PC-9 (cell line): ENCODE measurements around the gene AKR1C3. TPM values are rescaled to one million over a fixed set of nuclear protein-coding genes. Genes with fewer than 3 reads are reported as not detected.
A peak's percentile ranks its signal among the peaks of the same experiment; 100 is the strongest.

Experiments
- BruUV-seq: library from RNA; stranded (reverse); fragments of 400-500 nt; replicated peaks from 2 replicates; lab custom pipeline; 2021; lab: Mats Ljungman, UMichigan
- CTCF ChIA-PET: fragments of 300-600 bp; sonication (Branson Sonifier 250); formaldehyde crosslinking; loops from one replicate; lab custom pipeline; 2022; ENCODE audit warnings: antibody characterized with exemption; lab: Charles Lee
- POLR2A ChIA-PET: fragments of 300-600 bp; sonication (Branson Sonifier 250); formaldehyde crosslinking; loops from one replicate; lab custom pipeline; 2022; ENCODE audit warnings: antibody characterized with exemption; ENCODE audit not compliant: unreplicated experiment; lab: Charles Lee
- DNase-seq, 2 experiments: peaks; one replicate each; pipeline versions ENCODE4 v3.0.0 to v3.0.0-alpha.2; 2015 to 2022; ENCODE audit warnings: mixed read lengths in 1 of 2
- H2AFZ ChIP-seq: fragments of 200-600 bp; sonication (generic); 2 replicates; pipeline ENCODE4 v1.8.1; 2017; ENCODE audit warnings: antibody characterized with exemption
- H3F3A ChIP-seq: fragments of 200-600 bp; sonication (generic); 2 replicates; pipeline ENCODE4 v1.8.1; 2017; ENCODE audit warnings: antibody characterized with exemption, mild to moderate bottlenecking, low read depth; ENCODE audit not compliant: insufficient read depth
- H3K27ac ChIP-seq: fragments of 200-600 bp; sonication (generic); 2 replicates; pipeline ENCODE4 v1.6.1; 2016; ENCODE audit warnings: mixed run types
- H3K27me3 ChIP-seq: fragments of 200-600 bp; sonication (generic); 2 replicates; pipeline ENCODE4 v1.6.1; 2016; ENCODE audit warnings: low read depth, mixed run types; ENCODE audit not compliant: insufficient read depth
- H3K36me3 ChIP-seq: fragments of 200-600 bp; sonication (generic); 2 replicates; pipeline ENCODE4 v1.6.1; 2016; ENCODE audit warnings: low read depth, mixed run types
- H3K4me1 ChIP-seq: fragments of 200-600 bp; sonication (generic); replicated peaks from 2 replicates; pipeline ENCODE4 v1.6.1; 2016; ENCODE audit warnings: mixed run types; ENCODE audit not compliant: insufficient read depth
- H3K4me2 ChIP-seq: fragments of 200-600 bp; sonication (generic); 2 replicates; pipeline ENCODE4 v1.6.1; 2017; ENCODE audit warnings: mixed run types
- H3K4me3 ChIP-seq: fragments of 200-600 bp; sonication (generic); 2 replicates; pipeline ENCODE4 v1.6.1; 2016; ENCODE audit warnings: mixed run types
- H3K79me2 ChIP-seq: fragments of 200-600 bp; sonication (generic); 2 replicates; pipeline ENCODE4 v1.6.1; 2017; ENCODE audit warnings: low read depth, mixed run types
- H3K9me2 ChIP-seq: fragments of 200-600 bp; sonication (generic); 2 replicates; pipeline ENCODE4 v1.8.1; 2017; ENCODE audit warnings: mild to moderate bottlenecking; ENCODE audit not compliant: insufficient read depth
- H3K9me3 ChIP-seq: fragments of 200-600 bp; sonication (generic); 2 replicates; pipeline ENCODE4 v1.8.1; 2016; ENCODE audit warnings: low read depth; ENCODE audit not compliant: insufficient read depth
- H4K20me1 ChIP-seq: fragments of 200-600 bp; sonication (generic); 2 replicates; pipeline ENCODE4 v1.8.1; 2017; ENCODE audit not compliant: insufficient read depth
- EZH2 ChIP-seq: fragments of 200-600 bp; sonication (generic); IDR thresholded peaks from 2 replicates; pipeline ENCODE4 v1.8.0; 2017; ENCODE audit warnings: antibody characterized with exemption, low read depth
- intact Hi-C: fragments of 100-400 bp; cut with micrococcal nuclease; formaldehyde crosslinking; loops from one replicate; pipeline ENCODE4 v1.10.0; 2022; ENCODE audit not compliant: unreplicated experiment
- total RNA-seq: library from RNA; stranded (reverse); gene quantifications from 2 replicates; pipeline ENCODE4 v1.2.3, GENCODE V29; 2021
- TF ChIP-seq, protein P1 (sequence below): fragments of 200-600 bp; sonication (generic); conservative IDR thresholded peaks from 2 replicates; pipeline ENCODE4 v1.6.1; 2017; ENCODE audit warnings: mixed run types, antibody characterized with exemption, mild to moderate bottlenecking, moderate library complexity

AKR1C3 gene
- total RNA-seq, 1 experiment from 2014 or later, result 1,870 TPM

DNA sequence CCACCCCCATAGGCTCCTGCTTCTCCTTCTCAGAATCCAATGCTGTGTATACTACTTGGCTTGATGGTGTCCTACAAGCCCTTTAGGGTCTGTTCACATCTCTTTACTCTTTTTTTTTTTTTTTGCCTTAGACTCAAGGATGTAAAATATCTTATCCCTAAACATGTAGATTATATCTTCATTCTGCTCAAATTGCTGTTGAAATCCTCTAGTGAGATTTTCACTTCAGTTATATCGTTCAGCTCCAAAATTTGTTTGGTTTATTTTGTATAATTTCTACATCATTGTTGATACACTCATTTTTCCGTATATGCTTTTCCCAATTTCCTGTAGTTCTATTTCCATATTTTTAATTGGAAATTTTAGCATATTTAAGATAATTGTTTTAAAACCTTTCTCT lies 1.8 kb upstream of the AKR1C3 start:
- no peak for TF ChIP-seq EZH2
- TF ChIP-seq, protein P1, sequence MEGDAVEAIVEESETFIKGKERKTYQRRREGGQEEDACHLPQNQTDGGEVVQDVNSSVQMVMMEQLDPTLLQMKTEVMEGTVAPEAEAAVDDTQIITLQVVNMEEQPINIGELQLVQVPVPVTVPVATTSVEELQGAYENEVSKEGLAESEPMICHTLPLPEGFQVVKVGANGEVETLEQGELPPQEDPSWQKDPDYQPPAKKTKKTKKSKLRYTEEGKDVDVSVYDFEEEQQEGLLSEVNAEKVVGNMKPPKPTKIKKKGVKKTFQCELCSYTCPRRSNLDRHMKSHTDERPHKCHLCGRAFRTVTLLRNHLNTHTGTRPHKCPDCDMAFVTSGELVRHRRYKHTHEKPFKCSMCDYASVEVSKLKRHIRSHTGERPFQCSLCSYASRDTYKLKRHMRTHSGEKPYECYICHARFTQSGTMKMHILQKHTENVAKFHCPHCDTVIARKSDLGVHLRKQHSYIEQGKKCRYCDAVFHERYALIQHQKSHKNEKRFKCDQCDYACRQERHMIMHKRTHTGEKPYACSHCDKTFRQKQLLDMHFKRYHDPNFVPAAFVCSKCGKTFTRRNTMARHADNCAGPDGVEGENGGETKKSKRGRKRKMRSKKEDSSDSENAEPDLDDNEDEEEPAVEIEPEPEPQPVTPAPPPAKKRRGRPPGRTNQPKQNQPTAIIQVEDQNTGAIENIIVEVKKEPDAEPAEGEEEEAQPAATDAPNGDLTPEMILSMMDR, result no peak
- H3F3A ChIP-seq, result peaks cover 18% of the 10 kb centered on the region
- H4K20me1 ChIP-seq, result no peaks in the 10 kb centered on the region
- intact Hi-C loops, result no loop called here
- peaks cover 13% of the 10 kb centered on the region; the same call in 1 of the 2 replicates for H3K4me1 ChIP-seq
- no peaks in the 10 kb centered on the region for H3K27me3 ChIP-seq
- no TSS peak for BruUV-seq
- no peak overlapping the region for H3K4me3 ChIP-seq
- no peak overlapping the region for H2AFZ ChIP-seq
- peaks cover 8% of the 10 kb centered on the region; the same call in 1 of the 2 replicates for H3K9me3 ChIP-seq
- no peak overlapping the region for H3K4me2 ChIP-seq
- H3K9me2 ChIP-seq, result no peaks in the 10 kb centered on the region
- no peak for DNase-seq
- H3K36me3 ChIP-seq, result peaks cover 38% of the 10 kb centered on the region
- POLR2A ChIA-PET, result no interaction called here
- peaks cover 38% of the 10 kb centered on the region for H3K79me2 ChIP-seq
- CTCF ChIA-PET, result interaction anchor here (1.0 kb wide), 1 partner anchor 244 kb away, joined by 3 read pairs; no protein-coding TSS in a partner anchor
- H3K27ac ChIP-seq, result no peak overlapping the region

DNA sequence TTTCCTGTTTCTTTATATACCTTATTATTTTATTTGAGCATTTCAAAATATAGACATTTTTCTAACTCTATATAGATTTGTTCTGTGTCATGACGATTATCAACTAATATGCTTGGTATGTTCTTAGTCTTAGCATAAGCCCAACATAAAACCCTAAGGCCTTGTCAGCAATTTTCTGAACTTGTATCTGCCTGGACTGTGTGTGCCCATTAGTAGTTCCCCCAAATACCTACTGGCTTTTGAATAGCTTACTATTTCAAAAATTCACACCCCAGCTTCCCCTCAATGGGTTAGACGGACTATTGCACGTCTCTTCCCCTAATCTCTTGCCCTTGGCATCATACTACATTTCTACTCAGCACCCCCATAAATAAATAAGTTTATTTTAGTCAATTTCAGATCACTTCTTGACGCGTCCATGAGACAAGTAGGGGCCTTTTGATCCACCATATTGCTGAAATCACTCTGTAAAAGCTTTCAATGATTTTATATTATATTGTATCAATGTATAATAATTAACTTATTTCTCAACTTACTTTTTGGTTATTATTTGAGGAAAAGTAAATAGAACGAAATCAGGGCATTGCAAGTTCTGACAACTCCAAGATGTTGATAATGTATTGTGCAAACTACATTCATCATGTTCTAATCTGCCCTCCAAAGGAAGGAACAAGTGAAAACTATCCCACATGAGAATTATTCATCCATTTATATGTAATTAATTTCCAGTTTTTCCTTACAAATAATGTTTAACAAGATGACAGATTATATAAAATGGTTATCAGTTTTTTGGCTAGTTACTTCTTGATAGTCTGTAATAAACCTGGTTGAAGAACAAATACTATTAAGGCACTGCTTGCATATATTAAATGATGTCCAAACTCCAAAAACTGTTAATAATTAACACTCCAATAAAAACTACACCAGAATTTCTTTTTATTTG lies 1.1 kb upstream of the AKR1C3 start:
- CTCF ChIA-PET, result interaction anchor here (0.5 kb wide), 1 partner anchor 501 kb away, joined by 5 read pairs; no protein-coding TSS in a partner anchor
- Histone ChIP-seq H3K4me1 (peaks cover 20% of the 10 kb centered on the region), H3K4me2 (peak overlapping the region; percentile 74), H3K36me3 (peaks cover 40% of the 10 kb centered on the region), H3K9me2 (no peaks in the 10 kb centered on the region), H2AFZ (no peak overlapping the region), H3K79me2 (peaks cover 45% of the 10 kb centered on the region), H3K27me3 (no peaks in the 10 kb centered on the region), H3K4me3 (peak overlapping the region; percentile 97; the same call in 1 of the 2 replicates), H3K27ac (peak overlapping the region; percentile 99), H4K20me1 (no peaks in the 10 kb centered on the region), H3K9me3 (peaks cover 8% of the 10 kb centered on the region; the same call in 1 of the 2 replicates), H3F3A (peaks cover 26% of the 10 kb centered on the region)
- no peak for TF ChIP-seq EZH2
- TF ChIP-seq, protein P1, result no peak
- intact Hi-C loops, result no loop called here
- BruUV-seq, result no TSS peak
- POLR2A ChIA-PET, result interaction anchor here (0.5 to 1.0 kb wide), 5 partner anchors 13 to 861 kb away, joined by 3 to 9 read pairs (median 3); partner anchors contain the start of gene AKR1C1
- DNase-seq, result no peak

DNA sequence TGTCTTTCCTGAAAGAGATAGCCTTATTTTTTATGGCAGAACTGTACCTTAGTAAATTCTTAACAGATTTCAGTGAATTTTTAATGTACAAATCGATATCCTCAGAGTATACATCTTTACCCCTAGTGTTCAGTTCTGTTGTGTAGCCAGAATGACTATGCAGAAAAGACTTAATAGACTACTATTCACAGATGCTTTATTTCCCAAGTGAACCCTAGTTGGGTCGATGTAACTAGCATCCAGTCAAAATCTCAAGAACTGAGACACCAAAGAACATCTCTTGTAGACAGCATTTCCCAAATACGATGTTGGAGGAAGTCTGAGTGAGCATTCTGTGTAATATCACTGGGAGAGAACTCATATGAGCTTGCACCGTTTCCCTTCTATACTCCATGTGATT lies 1.5 kb downstream of the AKR1C3 start:
- Histone ChIP-seq H3K9me2 (no peaks in the 10 kb centered on the region), H3K4me3 (peak overlapping the region; percentile 97), H2AFZ (no peak overlapping the region), H3K4me2 (peak overlapping the region; percentile 74), H3K27me3 (no peaks in the 10 kb centered on the region; the same call in 1 of the 2 replicates), H3K4me1 (peaks cover 37% of the 10 kb centered on the region), H4K20me1 (no peaks in the 10 kb centered on the region), H3K27ac (peak overlapping the region; percentile 99), H3K79me2 (peaks cover 71% of the 10 kb centered on the region), H3K36me3 (peaks cover 51% of the 10 kb centered on the region), H3F3A (peaks cover 42% of the 10 kb centered on the region), H3K9me3 (no peaks in the 10 kb centered on the region; the same call in 1 of the 2 replicates)
- ChIA-PET CTCF (interaction anchor here (0.7 kb wide), 1 partner anchor 76 kb away, joined by 4 read pairs; no protein-coding TSS in a partner anchor), POLR2A (interaction anchor here (0.6 kb wide), 1 partner anchor 71 kb away, joined by 3 read pairs; no protein-coding TSS in a partner anchor)
- BruUV-seq, result no TSS peak
- DNase-seq, result no peak
- no peak for TF ChIP-seq EZH2
- TF ChIP-seq, protein P1, result no peak
- intact Hi-C loops, result loop anchor here (1.0 kb wide), 1 partner anchor 246 kb away; no protein-coding TSS in a partner anchor
